Thoracic aorta (tissue), 2 donors: Measurements from ENCODE around the gene PAGR1. TPM values are rescaled to one million over a fixed set of nuclear protein-coding genes. Genes with fewer than 3 reads are reported as not detected.
A peak's percentile ranks its signal among the peaks of the same experiment; 100 is the strongest.

Experiments used
- ATAC-seq: fragments of 150-250 bp; one replicate; pipeline ENCODE4 v1.8.0; 2017; ENCODE audit warnings: low read depth; ENCODE audit not compliant: insufficient number of reproducible peaks, low FRiP score
- DNase-seq: peaks from one replicate; pipeline ENCODE4 v3.0.0-alpha.2; 2020; ENCODE audit warnings: low spot score
- H3K27ac ChIP-seq, 2 donors: fragments of 200-600 bp; sonication (generic); 1 replicate in 1 of 2; 2 replicates in 1 of 2; pipeline ENCODE4 v1.5.1; 2016; ENCODE audit warnings: mild to moderate bottlenecking in 2 of 2, moderate library complexity in 2 of 2
- H3K27me3 ChIP-seq: fragments of 200-600 bp; sonication (generic); replicated peaks from 2 replicates; pipeline ENCODE4 v1.6.0; 2016; ENCODE audit warnings: mild to moderate bottlenecking; ENCODE audit not compliant: insufficient read depth
- H3K36me3 ChIP-seq: fragments of 200-600 bp; sonication (generic); one replicate; pipeline ENCODE4 v1.5.1; 2016
- H3K4me1 ChIP-seq, 2 donors: fragments of 200-600 bp; sonication (generic); 1 replicate in 1 of 2; 2 replicates in 1 of 2; pipeline versions ENCODE4 v1.5.1 to v1.6.0; 2016; ENCODE audit warnings: low read depth in 2 of 2, mild to moderate bottlenecking in 1 of 2; ENCODE audit not compliant: control insufficient read depth in 1 of 2
- H3K4me3 ChIP-seq: fragments of 200-600 bp; sonication (generic); 2 replicates; pipeline ENCODE4 v1.5.1; 2016; ENCODE audit warnings: mild to moderate bottlenecking
- H3K9me3 ChIP-seq: fragments of 200-600 bp; sonication (generic); 2 replicates; pipeline ENCODE4 v1.5.1; 2016
- total RNA-seq, 2 donors: library from RNA; depleted of rRNA; stranded (reverse); fragments of >200 nt; gene quantifications; one replicate each; pipeline versions ENCODE4 v1.1.0 to v1.2.3, GENCODE V29; 2016
- TF ChIP-seq, protein P1 (sequence below): fragments of 200-600 bp; sonication (generic); IDR thresholded peaks from one replicate; pipeline ENCODE4 v1.5.1; 2019; ENCODE audit warnings: antibody characterized with exemption

PAGR1 gene
- total RNA-seq, 2 donors from 2014 or later, result 40.8 to 45.2 TPM

DNA sequence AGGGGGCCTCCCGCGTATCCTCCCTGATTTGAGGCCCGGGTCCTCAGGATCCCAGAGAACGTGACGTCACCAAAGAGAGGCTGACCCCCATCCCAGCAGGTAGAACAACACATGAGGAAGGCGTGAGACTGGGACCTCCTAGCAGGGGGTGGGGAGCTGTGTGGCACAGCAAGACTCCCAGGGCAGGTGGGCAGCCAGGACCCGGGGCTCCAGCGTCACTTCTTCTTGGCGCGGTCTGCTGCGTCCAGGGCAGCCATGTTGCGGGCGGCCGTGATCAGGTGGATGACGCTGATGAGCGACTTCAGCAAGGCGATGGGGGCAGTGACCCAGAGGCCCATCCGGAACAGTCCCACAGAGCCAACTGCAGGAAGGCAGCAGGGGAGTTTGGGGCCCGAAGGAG, 43.0 kb downstream of the PAGR1 start:
- DNase-seq (no peak), ATAC-seq (no peak)
- Histone ChIP-seq H3K36me3 (peaks cover 6% of the 10 kb centered on the region), H3K4me3 (no peak overlapping the region), H3K27me3 (no peaks in the 10 kb centered on the region), H3K9me3 (no peaks in the 10 kb centered on the region), H3K27ac (peak overlapping the region; percentile 50 to 53), H3K4me1 (peaks cover 12 to 48% of the 10 kb centered on the region in 2 donors)
- TF ChIP-seq, protein P1, sequence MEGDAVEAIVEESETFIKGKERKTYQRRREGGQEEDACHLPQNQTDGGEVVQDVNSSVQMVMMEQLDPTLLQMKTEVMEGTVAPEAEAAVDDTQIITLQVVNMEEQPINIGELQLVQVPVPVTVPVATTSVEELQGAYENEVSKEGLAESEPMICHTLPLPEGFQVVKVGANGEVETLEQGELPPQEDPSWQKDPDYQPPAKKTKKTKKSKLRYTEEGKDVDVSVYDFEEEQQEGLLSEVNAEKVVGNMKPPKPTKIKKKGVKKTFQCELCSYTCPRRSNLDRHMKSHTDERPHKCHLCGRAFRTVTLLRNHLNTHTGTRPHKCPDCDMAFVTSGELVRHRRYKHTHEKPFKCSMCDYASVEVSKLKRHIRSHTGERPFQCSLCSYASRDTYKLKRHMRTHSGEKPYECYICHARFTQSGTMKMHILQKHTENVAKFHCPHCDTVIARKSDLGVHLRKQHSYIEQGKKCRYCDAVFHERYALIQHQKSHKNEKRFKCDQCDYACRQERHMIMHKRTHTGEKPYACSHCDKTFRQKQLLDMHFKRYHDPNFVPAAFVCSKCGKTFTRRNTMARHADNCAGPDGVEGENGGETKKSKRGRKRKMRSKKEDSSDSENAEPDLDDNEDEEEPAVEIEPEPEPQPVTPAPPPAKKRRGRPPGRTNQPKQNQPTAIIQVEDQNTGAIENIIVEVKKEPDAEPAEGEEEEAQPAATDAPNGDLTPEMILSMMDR, result no peak

DNA sequence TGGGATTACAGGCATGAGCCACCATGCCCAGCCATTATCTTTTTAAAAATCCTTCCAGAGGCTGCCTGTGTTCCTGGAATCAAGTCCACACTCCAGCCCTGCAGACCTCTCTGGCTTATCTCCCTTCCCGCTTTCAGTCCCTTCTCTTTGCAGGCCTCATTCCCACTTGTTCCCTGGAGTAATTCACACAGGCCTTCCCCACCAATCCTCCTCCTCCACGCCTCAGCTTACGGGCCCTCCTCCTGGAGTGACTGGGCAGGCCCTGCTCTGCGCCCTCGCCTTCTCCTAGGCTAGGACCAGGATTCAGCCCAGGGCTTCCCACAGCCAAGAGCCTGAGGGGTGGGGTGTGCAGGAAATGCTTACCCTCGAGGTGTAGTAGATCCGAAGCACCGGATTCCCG, 44.3 kb downstream of the PAGR1 start:
- H3K4me3 ChIP-seq, result no peak overlapping the region
- ATAC-seq, result no peak
- no peak for DNase-seq
- no peaks in the 10 kb centered on the region for H3K27me3 ChIP-seq
- TF ChIP-seq, protein P1, result no peak
- H3K36me3 ChIP-seq, result peaks cover 6% of the 10 kb centered on the region
- H3K9me3 ChIP-seq, result no peaks in the 10 kb centered on the region
- peaks cover 12 to 48% of the 10 kb centered on the region in 2 donors for H3K4me1 ChIP-seq
- no peak overlapping the region for H3K27ac ChIP-seq

DNA sequence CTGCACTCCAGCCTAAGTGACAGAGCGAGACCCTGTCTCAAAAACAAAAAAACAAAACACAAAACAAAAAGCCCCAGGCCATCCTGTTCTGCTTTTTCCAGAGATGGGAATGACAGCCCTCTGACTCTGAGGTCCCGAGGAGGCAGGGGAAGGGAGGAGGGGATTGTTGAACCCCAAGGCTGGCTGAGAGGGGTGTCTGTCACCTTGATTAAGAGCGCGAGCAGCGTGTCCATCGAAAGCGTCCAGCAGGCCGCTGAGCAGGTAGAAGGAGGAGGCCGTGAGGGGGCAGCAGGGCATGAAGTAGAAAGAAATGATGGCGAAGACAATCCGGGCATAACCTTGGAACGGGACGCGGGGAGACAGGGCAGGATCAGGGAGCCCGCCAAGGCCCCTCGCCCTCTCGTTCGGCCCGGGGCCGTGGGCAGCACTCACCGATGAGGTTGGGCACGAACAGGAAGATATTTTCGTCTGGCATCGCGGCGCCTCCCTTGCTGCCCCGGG, 46.5 kb downstream of the PAGR1 start:
- Histone ChIP-seq H3K27me3 (no peaks in the 10 kb centered on the region), H3K9me3 (no peaks in the 10 kb centered on the region), H3K36me3 (peaks cover 6% of the 10 kb centered on the region), H3K4me1 (peaks cover 12 to 48% of the 10 kb centered on the region in 2 donors), H3K4me3 (peak overlapping the region; percentile 99), H3K27ac (peak overlapping the region; percentile 81 to 98)
- no peak for ATAC-seq
- DNase-seq, result no peak
- TF ChIP-seq, protein P1, result no peak

DNA sequence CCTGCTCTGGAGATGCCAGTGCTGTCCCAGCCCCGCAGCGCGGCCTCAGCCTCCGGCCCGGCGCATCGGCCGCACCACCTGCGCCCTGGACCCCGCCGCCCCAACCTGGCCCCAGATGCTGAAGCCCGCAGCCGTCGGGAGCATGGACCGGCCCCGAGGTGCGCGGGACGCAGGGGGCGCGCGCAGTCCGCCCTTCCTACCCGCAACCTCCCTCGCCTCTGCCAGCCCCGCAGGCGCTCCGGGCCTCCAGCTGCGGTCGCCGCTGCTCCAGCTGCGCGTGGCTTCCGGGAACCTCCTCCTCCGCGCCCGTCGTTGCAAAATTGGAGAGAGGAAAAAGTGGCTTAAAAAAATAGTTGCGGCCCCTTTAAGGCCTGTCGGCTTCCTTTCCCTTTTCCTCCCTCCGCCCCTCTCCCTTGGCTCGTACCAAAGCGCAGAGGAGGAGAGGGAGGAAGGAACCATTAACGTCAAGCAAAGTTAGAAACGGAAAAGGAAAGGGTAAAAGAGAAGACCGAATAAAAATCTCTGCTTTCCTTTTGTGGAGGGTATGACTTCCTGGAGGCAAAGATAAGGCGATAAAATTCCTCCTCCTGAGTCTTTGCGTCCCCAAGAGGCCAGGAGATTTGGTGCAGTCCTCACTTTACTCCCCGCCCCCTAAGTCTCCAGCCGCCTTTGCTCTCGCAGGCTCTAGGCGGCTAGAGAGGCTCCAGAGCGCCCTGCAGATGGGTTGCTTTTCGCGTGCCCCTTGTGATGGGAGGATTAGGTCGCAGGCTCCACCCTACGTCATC, 47.1 kb downstream of the PAGR1 start, which contains the start of gene CDIPT:
TSS of gene CDIPT (minus strand) at position 343 of the 785 bp plus-strand sequence. CDS start 369 bp downstream, outside the sequence.
- H3K27me3 ChIP-seq, result no peaks in the 10 kb centered on the region
- peak; percentile 88 for ATAC-seq
- H3K4me3 ChIP-seq, result peak within 1 kb of the TSS; percentile 99
- TF ChIP-seq, protein P1, result peak; percentile 58
- H3K9me3 ChIP-seq, result no peaks in the 10 kb centered on the region
- DNase-seq, result peak; percentile 84
- peak within 1 kb of the TSS; percentile 81 to 98 for H3K27ac ChIP-seq
- H3K36me3 ChIP-seq, result peaks cover 6% of the 10 kb centered on the region
- peaks cover 12 to 44% of the 10 kb centered on the region in 2 donors for H3K4me1 ChIP-seq

DNA sequence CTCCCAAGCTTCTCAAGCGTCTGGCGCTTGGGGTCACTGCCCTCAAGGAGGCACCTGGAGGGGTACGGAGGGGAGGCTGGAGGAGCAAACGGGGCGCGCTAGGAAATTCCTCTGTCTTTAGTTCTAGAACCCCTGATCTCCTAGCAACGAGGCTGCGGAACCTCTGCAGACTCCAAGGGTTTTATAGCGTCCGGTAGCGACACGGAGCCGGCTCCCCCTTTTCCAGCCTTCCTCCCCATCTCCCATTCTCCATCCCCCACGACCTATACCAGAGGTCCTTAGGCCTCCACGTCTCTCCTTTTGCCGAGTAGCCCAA, 47.7 kb downstream of the PAGR1 start:
- ATAC-seq, result no peak
- TF ChIP-seq, protein P1, result no peak
- no peaks in the 10 kb centered on the region for H3K9me3 ChIP-seq
- peak overlapping the region; percentile 81 to 98 for H3K27ac ChIP-seq
- peaks cover 6% of the 10 kb centered on the region for H3K36me3 ChIP-seq
- no peaks in the 10 kb centered on the region for H3K27me3 ChIP-seq
- H3K4me1 ChIP-seq, result peaks cover 11 to 38% of the 10 kb centered on the region in 2 donors
- no peak for DNase-seq
- peak overlapping the region; percentile 99 for H3K4me3 ChIP-seq
